GM19467 (cell line): Measurements from ENCODE around the gene CARMIL3.
"Not testable (repeated sequence)": the region's sequence is repeated elsewhere in the genome, so short reads cannot be mapped to it uniquely, and the experiment has no call there.

Experiments used
- ATAC-seq: cut with Tn5 transposase; IDR thresholded peaks from one replicate; pipeline ENCODE4 v1.9.1; 2021; ENCODE audit warnings: mild to moderate bottlenecking, moderate library complexity; ENCODE audit not compliant: unreplicated experiment

The CARMIL3 gene

GRCh38 chr14:24036963-24037657 is 14.7 kb upstream of the CARMIL3 start:
- peak; percentile 15 for ATAC-seq

- ATAC-seq = no peak
Observed at GRCh38 chr14:24037658-24038037, 14.2 kb upstream of the CARMIL3 start.

GRCh38 chr14:24038686-24039085 is 13.1 kb upstream of the CARMIL3 start:
- ATAC-seq = no peak

GRCh38 chr14:24040692-24041091 is 11.1 kb upstream of the CARMIL3 start:
- no peak for ATAC-seq

DNA sequence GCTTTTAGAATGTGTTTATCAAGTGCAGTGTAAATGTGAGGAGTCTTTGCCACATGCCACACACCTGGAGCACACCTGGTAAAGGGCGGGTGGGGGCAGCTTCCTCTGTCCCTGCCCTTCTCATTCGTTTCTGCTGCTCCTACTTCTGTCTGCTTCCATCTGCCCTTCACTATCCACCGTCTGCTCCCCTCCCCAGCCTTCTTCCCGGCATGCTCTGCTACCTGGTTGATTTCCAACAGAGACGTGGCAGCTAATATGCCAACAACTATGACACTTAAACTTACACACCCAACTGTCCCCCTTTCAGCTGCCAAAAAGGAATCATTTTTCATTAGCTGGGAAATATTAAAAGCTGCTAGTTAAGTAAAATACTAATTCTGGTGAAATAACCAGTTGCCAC is 9.1 kb upstream of the CARMIL3 start:
- ATAC-seq = no peak

- ATAC-seq = not testable (repeated sequence)
Observed at GRCh38 chr14:24049002-24049401, 2.8 kb upstream of the CARMIL3 start.

DNA sequence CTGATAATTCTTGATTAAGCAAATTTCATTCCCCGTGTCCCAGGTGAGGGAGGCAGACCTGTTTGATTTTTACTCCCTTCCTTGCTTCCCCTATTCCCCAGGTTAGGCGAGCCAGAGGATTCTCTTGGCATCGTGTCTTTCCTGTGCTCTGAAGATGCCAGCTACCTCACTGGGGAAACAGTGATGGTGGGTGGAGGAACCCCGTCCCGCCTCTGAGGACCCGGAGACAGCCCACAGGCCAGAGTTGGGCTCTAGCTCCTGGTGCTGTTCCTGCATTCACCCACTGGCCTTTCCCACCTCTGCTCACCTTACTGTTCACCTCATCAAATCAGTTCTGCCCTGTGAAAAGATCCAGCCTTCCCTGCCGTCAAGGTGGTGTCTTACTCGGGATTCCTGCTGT is 1.1 kb upstream of the CARMIL3 start:
- ATAC-seq = not testable (repeated sequence)

DNA sequence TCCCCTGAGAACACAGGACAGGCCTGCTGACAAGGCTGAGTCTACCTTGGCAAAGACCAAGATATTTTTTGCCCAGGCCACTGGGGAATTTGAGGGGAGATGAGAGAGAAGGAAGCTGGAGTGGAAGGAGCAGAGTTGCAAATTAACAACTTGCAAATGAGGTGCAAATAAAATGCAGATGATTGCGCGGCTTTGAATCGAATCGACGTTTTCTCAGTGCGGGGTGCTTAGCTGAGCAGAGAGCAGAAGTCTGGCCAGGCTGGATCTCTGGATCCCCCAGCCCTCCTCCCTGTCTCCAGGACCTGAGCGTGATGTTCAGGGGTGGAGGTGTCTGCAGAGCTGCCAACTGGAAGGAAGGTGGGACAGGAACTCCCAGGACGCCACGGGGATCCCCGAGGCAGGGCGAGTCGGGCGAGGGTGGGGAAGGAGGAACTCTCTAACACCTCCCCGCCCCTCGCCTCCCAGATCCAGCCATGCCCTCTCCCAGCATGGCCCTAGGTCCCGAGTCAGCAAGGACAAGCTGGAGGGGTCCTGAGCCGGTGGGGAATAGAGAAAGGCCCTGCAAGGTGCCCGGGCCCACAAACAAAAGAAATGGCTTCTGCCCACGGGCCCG is 527 bp upstream of the CARMIL3 start:
- ATAC-seq = peak; percentile 7

DNA sequence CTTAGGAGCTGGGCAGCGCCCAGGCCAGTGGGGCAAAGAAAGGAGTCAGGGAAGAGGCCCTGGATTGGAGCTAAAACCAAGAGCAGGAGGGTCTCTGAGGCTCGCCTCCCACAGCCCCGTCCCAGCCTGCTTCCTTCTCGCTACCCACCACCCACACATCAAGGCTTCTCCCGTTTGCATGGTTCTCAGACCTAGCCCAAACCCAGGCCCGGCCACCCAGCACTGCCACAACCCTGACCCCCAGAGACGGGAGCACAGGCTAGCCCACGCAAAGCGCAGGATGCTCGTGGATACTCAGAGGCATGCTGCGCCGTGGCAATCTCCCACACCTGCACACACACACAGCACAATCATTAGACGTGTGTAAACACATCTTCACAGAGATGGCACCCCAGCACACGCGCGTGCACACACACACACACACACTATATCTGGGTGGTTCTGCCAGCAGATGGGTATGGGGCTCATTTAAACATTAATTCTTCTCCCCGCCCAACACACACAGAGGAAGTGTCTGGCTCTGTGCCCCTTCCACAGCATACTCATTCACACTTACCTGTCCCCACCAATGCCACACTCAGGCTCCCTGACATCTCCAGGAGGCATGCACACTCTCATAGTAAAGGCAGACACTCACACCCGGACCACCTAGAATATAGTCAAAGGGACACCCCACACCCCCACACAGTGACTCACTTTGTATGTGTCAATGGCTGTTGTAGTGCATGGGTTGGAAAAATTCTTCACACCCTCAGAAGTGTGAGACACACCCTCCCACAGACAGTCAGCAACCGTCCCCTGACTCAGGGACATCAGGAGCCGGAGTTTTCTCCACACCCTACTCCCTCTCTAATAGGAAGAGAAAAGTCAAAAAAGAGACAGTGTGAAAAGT is 1.1 kb downstream of the CARMIL3 start:
- no peak for ATAC-seq

DNA sequence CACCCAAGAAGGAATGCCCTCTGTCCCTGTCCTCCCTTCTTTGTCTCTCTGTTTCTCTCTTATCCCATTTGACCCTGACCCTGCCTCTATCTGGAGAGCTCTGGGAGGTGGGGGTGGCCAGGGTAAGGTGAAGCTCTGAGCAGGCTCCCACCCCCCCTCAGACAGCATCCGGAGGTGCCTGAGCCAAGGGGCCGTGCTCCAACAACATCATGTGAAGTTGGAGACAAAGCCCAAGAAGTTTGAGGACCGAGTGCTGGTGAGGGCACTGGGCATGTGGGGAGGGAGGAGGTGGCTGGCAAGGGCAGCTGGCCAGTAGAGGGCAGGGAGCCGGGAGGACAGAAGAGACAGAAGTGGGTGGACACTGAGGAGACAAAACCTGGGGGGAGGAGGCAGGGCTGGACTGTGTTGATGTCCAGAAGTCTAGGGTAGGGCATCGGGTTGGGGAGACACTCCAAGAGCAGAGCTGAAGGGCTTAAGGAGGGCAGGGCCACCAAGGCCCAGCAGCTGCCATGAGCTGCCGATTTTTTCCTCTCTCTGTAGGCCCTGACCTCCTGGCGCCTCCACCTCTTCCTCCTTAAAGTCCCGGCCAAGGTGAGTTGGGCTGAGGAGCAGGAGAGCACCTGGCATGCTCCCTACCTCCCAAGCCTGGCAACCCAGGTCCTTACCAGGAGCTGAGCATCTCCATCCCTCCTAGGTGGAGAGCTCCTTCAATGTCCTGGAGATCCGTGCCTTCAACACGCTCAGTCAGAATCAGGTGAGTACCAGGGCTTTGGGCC is 1.9 kb downstream of the CARMIL3 start:
- ATAC-seq = no peak

GRCh38 chr14:24054324-24054641 is 2.5 kb downstream of the CARMIL3 start:
- ATAC-seq = no peak

DNA sequence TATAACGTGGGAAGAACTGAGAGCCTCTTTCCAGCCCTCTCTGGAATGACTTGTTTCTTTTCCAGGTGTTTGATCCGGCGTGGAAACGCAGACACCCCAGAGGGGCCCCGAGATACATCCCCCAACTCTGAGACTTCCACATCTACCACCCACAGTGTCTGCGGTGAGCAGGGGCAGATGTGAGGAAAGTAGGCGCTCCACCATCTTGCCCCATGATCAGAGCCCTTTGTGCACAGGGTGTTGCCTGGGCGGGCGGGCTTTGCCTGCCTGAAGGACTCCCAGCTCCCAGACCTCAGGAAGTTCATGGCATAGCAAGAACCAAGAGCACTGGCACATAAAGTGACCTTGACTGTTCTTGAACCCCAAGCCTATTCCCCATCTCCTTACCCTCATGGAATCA is 2.8 kb downstream of the CARMIL3 start:
- ATAC-seq = no peak

GRCh38 chr14:24055971-24056799 is 4.4 kb downstream of the CARMIL3 start:
- ATAC-seq = no peak

DNA sequence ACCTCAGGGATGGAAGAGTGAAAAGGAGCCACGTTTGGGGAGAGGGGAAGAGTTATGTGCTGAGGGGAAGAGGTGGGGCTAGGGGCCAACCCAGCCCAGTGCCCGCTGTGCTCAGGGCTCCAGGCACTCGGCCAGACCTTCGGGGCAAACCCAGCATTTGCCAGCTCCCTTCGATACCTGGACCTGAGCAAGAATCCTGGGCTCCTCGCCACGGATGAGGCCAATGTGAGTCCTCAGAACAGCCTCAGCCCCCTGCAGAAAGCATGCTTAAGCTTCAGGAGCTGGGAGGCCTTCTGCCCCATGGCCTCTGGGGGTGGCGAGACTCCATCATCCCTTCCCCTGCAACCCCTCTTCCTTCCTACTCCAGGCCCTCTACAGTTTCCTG is 5.0 kb downstream of the CARMIL3 start:
- ATAC-seq = no peak

GRCh38 chr14:24057271-24057670 is 5.5 kb downstream of the CARMIL3 start:
- ATAC-seq = no peak

GRCh38 chr14:24057867-24058259 is 6.1 kb downstream of the CARMIL3 start:
- ATAC-seq = no peak

GRCh38 chr14:24058260-24058950 is 6.6 kb downstream of the CARMIL3 start:
- no peak for ATAC-seq

- no peak for ATAC-seq
Observed at GRCh38 chr14:24058951-24059475, 7.2 kb downstream of the CARMIL3 start.

DNA sequence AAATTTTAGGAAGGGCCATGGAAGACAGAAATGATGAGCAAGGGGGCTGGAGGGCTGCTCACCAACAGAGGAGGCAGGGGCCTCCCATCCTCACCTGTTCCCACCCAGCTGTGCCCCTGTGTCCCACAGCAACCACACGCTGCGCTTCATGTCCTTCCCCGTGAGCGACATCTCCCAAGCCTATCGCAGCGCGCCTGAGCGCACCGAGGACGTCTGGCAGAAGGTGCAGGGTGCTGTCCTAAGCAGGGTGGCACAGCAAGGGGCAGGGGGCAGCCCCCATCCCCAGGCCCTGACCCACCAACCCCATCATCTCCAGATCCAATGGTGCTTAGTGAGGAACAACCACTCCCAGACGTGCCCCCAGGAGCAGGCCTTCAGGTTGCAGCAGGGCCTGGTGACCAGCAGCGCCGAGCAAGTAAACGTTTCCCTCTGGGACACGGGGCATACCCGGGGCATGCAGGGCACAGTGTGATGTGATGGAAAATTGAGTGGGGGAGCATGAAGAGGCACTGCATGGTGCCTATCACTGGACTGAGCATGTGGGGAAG is 8.1 kb downstream of the CARMIL3 start:
- ATAC-seq = no peak
